HEK293T (cell line): Measurements from ENCODE around the gene OGDH.
"Not testable (repeated sequence)": the region's sequence is repeated elsewhere in the genome, so short reads cannot be mapped to it uniquely, and the experiment has no call there.

ENCODE experiments used
- BHLHE40 ChIP-seq: fragments of 450-650 bp; IDR thresholded peaks from 2 replicates; pipeline ENCODE4 v1.6.1; 2016; ENCODE audit warnings: mild to moderate bottlenecking, moderate library complexity, borderline replicate concordance
- CTBP1 ChIP-seq: fragments of 450-650 bp; IDR thresholded peaks from 2 replicates; pipeline ENCODE4 v1.6.1; 2016; ENCODE audit warnings: borderline replicate concordance
- ELF4 ChIP-seq: fragments of 450-650 bp; IDR thresholded peaks from 2 replicates; pipeline ENCODE4 v1.6.1; 2017; ENCODE audit warnings: antibody characterized with exemption
- FOXK2 ChIP-seq: fragments of 450-650 bp; IDR thresholded peaks from 2 replicates; pipeline ENCODE4 v1.6.1; 2016; ENCODE audit warnings: mild to moderate bottlenecking
- FOXM1 ChIP-seq: fragments of 450-650 bp; IDR thresholded peaks from 2 replicates; pipeline ENCODE4 v1.6.1; 2017; ENCODE audit warnings: mild to moderate bottlenecking, borderline replicate concordance
- HDGF ChIP-seq: fragments of 450-650 bp; IDR thresholded peaks from 2 replicates; pipeline ENCODE4 v1.6.1; 2017; ENCODE audit warnings: antibody characterized with exemption, borderline replicate concordance
- NFRKB ChIP-seq: fragments of 450-650 bp; IDR thresholded peaks from 2 replicates; pipeline ENCODE4 v1.6.1; 2016; ENCODE audit warnings: mild to moderate bottlenecking, moderate library complexity
- PKNOX1 ChIP-seq: fragments of 450-650 bp; IDR thresholded peaks from 2 replicates; pipeline ENCODE4 v1.6.1; 2016
- SP1 ChIP-seq: fragments of 450-650 bp; IDR thresholded peaks from 2 replicates; pipeline ENCODE4 v1.6.1; 2017
- SUZ12 ChIP-seq: fragments of 450-650 bp; IDR thresholded peaks from 2 replicates; pipeline ENCODE4 v1.6.1; 2016; ENCODE audit warnings: mild to moderate bottlenecking
- TARDBP ChIP-seq: fragments of 450-650 bp; IDR thresholded peaks from 2 replicates; pipeline ENCODE4 v1.6.1; 2016
- ZNF384 ChIP-seq: fragments of 450-650 bp; IDR thresholded peaks from 2 replicates; pipeline ENCODE4 v1.6.1; 2016

GRCh38 chr7:44732971-44733370 is 126.5 kb downstream of the OGDH start:
- TF ChIP-seq TARDBP, PKNOX1, NFRKB, FOXM1, BHLHE40, ZNF384, CTBP1, SP1, ELF4, SUZ12, HDGF, FOXK2: not testable (repeated sequence)
